Muscle of leg (tissue), 11 donors: ENCODE measurements around the gene FEZF2. TPM values are rescaled to one million over a fixed set of nuclear protein-coding genes. Genes with fewer than 3 reads are reported as not detected.

Source experiments
- DNase-seq: peaks from one replicate; pipeline ENCODE4 v3.0.0; 2013
- H3K27ac ChIP-seq: one replicate; pipeline ENCODE4 v1.5.1; 2013; ENCODE audit warnings: mild to moderate bottlenecking, low read length, control low read depth
- H3K27me3 ChIP-seq: one replicate; pipeline ENCODE4 v1.6.1; 2013; ENCODE audit warnings: low read length; ENCODE audit not compliant: control insufficient read depth, insufficient read depth
- H3K36me3 ChIP-seq: one replicate; pipeline ENCODE4 v1.6.1; 2013; ENCODE audit warnings: low read length; ENCODE audit not compliant: control insufficient read depth, insufficient read depth
- H3K4me1 ChIP-seq: one replicate; pipeline ENCODE4 v1.6.1; 2013; ENCODE audit warnings: low read length; ENCODE audit not compliant: control insufficient read depth, insufficient read depth
- H3K4me3 ChIP-seq: one replicate; pipeline ENCODE4 v1.5.1; 2013; ENCODE audit warnings: low read length, control low read depth
- H3K9me3 ChIP-seq: replicated peaks from 2 replicates; pipeline ENCODE4 v1.6.1; 2013; ENCODE audit warnings: low read depth, low read length; ENCODE audit not compliant: control insufficient read depth
- WGBS: methylation state at CpG from one replicate; pipeline ENCODE4 v1.1.5; 2013; ENCODE audit warnings: missing lambda C conversion rate; ENCODE audit not compliant: insufficient coverage; 5-methylcytosine and 5-hydroxymethylcytosine counted together
- polyA plus RNA-seq, 8 donors: library from polyadenylated mRNA; unstranded; fragments of 120-200 nt; gene quantifications; one replicate each; pipeline versions ENCODE4 v1.2.1 to v1.2.3, GENCODE V29; 2013; ENCODE audit warnings: inconsistent platforms in 1 of 8, low replicate concordance in 1 of 8; ENCODE audit not compliant: insufficient read length in 8 of 8, insufficient read depth in 1 of 8
- total RNA-seq: library from RNA; stranded (reverse); fragments of 120-200 nt; gene quantifications from one replicate; pipeline ENCODE4 v1.2.4, GENCODE V29; 2013

FEZF2 gene
- total and polyA plus RNA-seq, 9 donors: 0.07 TPM; not detected in 8

- Histone ChIP-seq H3K27ac (no peak overlapping the region), H3K27me3 (peaks cover 85% of the 10 kb centered on the region), H3K9me3 (no peaks in the 10 kb centered on the region), H3K4me1 (peaks cover 27% of the 10 kb centered on the region), H3K36me3 (no peaks in the 10 kb centered on the region), H3K4me3 (no peak overlapping the region)
- 9% methylated on average over 13 of the region's 19 CpGs for WGBS
- DNase-seq: no peak
Measured at GRCh38 chr3:62368290-62368704, 5.1 kb downstream of the FEZF2 start.

GRCh38 chr3:62367763-62368195 lies 5.6 kb downstream of the FEZF2 start:
- Histone ChIP-seq H3K27me3 (peaks cover 83% of the 10 kb centered on the region), H3K27ac (no peak overlapping the region), H3K36me3 (no peaks in the 10 kb centered on the region), H3K4me3 (no peak overlapping the region), H3K9me3 (no peaks in the 10 kb centered on the region), H3K4me1 (peaks cover 26% of the 10 kb centered on the region)
- WGBS: 2% methylated on average over 18 of the region's 25 CpGs
- DNase-seq: no peak

- Histone ChIP-seq H3K27me3 (peaks cover 69% of the 10 kb centered on the region), H3K27ac (no peak overlapping the region), H3K4me3 (no peak overlapping the region), H3K9me3 (no peaks in the 10 kb centered on the region), H3K36me3 (no peaks in the 10 kb centered on the region), H3K4me1 (peaks cover 21% of the 10 kb centered on the region)
- WGBS: 14% methylated on average over 1 of the region's 4 CpGs
- DNase-seq: no peak
Measured at GRCh38 chr3:62366126-62366484, 7.2 kb downstream of the FEZF2 start.

- H3K27me3 ChIP-seq: peaks cover 63% of the 10 kb centered on the region
- no peak overlapping the region for H3K27ac ChIP-seq
- H3K4me1 ChIP-seq: peaks cover 21% of the 10 kb centered on the region
- DNase-seq: no peak
- H3K9me3 ChIP-seq: no peaks in the 10 kb centered on the region
- no peak overlapping the region for H3K4me3 ChIP-seq
- H3K36me3 ChIP-seq: no peaks in the 10 kb centered on the region
- 5% methylated on average over 8 of the region's 16 CpGs for WGBS
Measured at GRCh38 chr3:62365391-62366125, 7.8 kb downstream of the FEZF2 start.

GRCh38 chr3:62364191-62364590 lies 9.2 kb downstream of the FEZF2 start:
- peaks cover 50% of the 10 kb centered on the region for H3K27me3 ChIP-seq
- H3K36me3 ChIP-seq: no peaks in the 10 kb centered on the region
- H3K9me3 ChIP-seq: no peaks in the 10 kb centered on the region
- no peak overlapping the region for H3K4me3 ChIP-seq
- H3K27ac ChIP-seq: no peak overlapping the region
- DNase-seq: no peak
- peaks cover 11% of the 10 kb centered on the region for H3K4me1 ChIP-seq

GRCh38 chr3:62363275-62363674 lies 10.1 kb downstream of the FEZF2 start:
- no peak for DNase-seq
- Histone ChIP-seq H3K4me1 (peaks cover 5% of the 10 kb centered on the region), H3K27me3 (peaks cover 41% of the 10 kb centered on the region), H3K27ac (no peak overlapping the region), H3K9me3 (no peaks in the 10 kb centered on the region), H3K4me3 (no peak overlapping the region), H3K36me3 (no peaks in the 10 kb centered on the region)
- WGBS: no CpG with 5 or more reads among the region's 6 CpGs

GRCh38 chr3:62361824-62362223 lies 11.5 kb downstream of the FEZF2 start:
- Histone ChIP-seq H3K4me1 (no peaks in the 10 kb centered on the region), H3K36me3 (no peaks in the 10 kb centered on the region), H3K9me3 (no peaks in the 10 kb centered on the region), H3K27ac (no peak overlapping the region), H3K4me3 (no peak overlapping the region), H3K27me3 (peaks cover 26% of the 10 kb centered on the region)
- DNase-seq: no peak
- 64% methylated on average over 2 of the region's 3 CpGs for WGBS

GRCh38 chr3:62361261-62361660 lies 12.1 kb downstream of the FEZF2 start:
- 83% methylated on average over 2 of the region's 3 CpGs for WGBS
- no peaks in the 10 kb centered on the region for H3K9me3 ChIP-seq
- H3K36me3 ChIP-seq: no peaks in the 10 kb centered on the region
- H3K27ac ChIP-seq: no peak overlapping the region
- no peak for DNase-seq
- peaks cover 24% of the 10 kb centered on the region for H3K27me3 ChIP-seq
- H3K4me1 ChIP-seq: no peaks in the 10 kb centered on the region
- H3K4me3 ChIP-seq: no peak overlapping the region

- H3K4me1 ChIP-seq: no peaks in the 10 kb centered on the region
- DNase-seq: no peak
- no peak overlapping the region for H3K27ac ChIP-seq
- H3K27me3 ChIP-seq: peaks cover 8% of the 10 kb centered on the region
- no peaks in the 10 kb centered on the region for H3K36me3 ChIP-seq
- no peak overlapping the region for H3K4me3 ChIP-seq
- H3K9me3 ChIP-seq: no peaks in the 10 kb centered on the region
- WGBS: no CpG with 5 or more reads among the region's 4 CpGs
Measured at GRCh38 chr3:62359531-62359930, 13.8 kb downstream of the FEZF2 start.

- no peak overlapping the region for H3K27ac ChIP-seq
- DNase-seq: no peak
- H3K4me3 ChIP-seq: no peak overlapping the region
- H3K4me1 ChIP-seq: no peaks in the 10 kb centered on the region
- no peaks in the 10 kb centered on the region for H3K9me3 ChIP-seq
- H3K36me3 ChIP-seq: no peaks in the 10 kb centered on the region
- no peaks in the 10 kb centered on the region for H3K27me3 ChIP-seq
Measured at GRCh38 chr3:62356356-62356755, 17.0 kb downstream of the FEZF2 start.

GRCh38 chr3:62355703-62356102 lies 17.6 kb downstream of the FEZF2 start:
- no peak for DNase-seq
- WGBS: 72% methylated on average over 2 of the region's 3 CpGs
- H3K4me1 ChIP-seq: no peaks in the 10 kb centered on the region
- no peaks in the 10 kb centered on the region for H3K9me3 ChIP-seq
- no peak overlapping the region for H3K4me3 ChIP-seq
- H3K27ac ChIP-seq: no peak overlapping the region
- no peaks in the 10 kb centered on the region for H3K27me3 ChIP-seq
- no peaks in the 10 kb centered on the region for H3K36me3 ChIP-seq
